Mesendoderm (in vitro differentiated cells): ENCODE measurements around the gene NAA15.

Experiments
- DNase-seq: peaks from one replicate; pipeline ENCODE4 v3.0.0; 2013
- H2AK5ac ChIP-seq: 2 replicates; pipeline ENCODE4 v1.6.1; 2013; ENCODE audit warnings: low read length, inconsistent platforms
- H2BK120ac ChIP-seq: 2 replicates; pipeline ENCODE4 v1.6.1; 2013; ENCODE audit warnings: low read depth, mild to moderate bottlenecking, low read length, moderate library complexity, mixed read lengths
- H2BK15ac ChIP-seq: replicated peaks from 2 replicates; pipeline ENCODE4 v1.6.1; 2013; ENCODE audit warnings: low read depth, mild to moderate bottlenecking, moderate library complexity
- H2BK5ac ChIP-seq: 2 replicates; pipeline ENCODE4 v1.6.1; 2013; ENCODE audit warnings: low read length, inconsistent platforms
- H3K18ac ChIP-seq: 2 replicates; pipeline ENCODE4 v1.6.1; 2013; ENCODE audit warnings: mild to moderate bottlenecking, low read length, mixed read lengths
- H3K23ac ChIP-seq: one replicate; pipeline ENCODE4 v1.6.1; 2013; ENCODE audit warnings: low read length
- H3K27ac ChIP-seq: 2 replicates; pipeline ENCODE4 v1.5.1; 2013; ENCODE audit warnings: low read depth, mild to moderate bottlenecking, inconsistent platforms, low read length, moderate library complexity
- H3K27me3 ChIP-seq: 2 replicates; pipeline ENCODE4 v1.6.1; 2013; ENCODE audit warnings: low read length, control low read depth, mild to moderate bottlenecking, inconsistent platforms; ENCODE audit not compliant: insufficient read depth, poor library complexity
- H3K36me3 ChIP-seq: 2 replicates; pipeline ENCODE4 v1.6.1; 2013; ENCODE audit warnings: low read length, inconsistent platforms; ENCODE audit not compliant: control insufficient read depth, insufficient read depth
- H3K4ac ChIP-seq: one replicate; pipeline ENCODE4 v1.6.1; 2013; ENCODE audit warnings: low read depth, mild to moderate bottlenecking, low read length, moderate library complexity
- H3K4me1 ChIP-seq: 2 replicates; pipeline ENCODE4 v1.6.1; 2013; ENCODE audit warnings: low read depth, low read length, inconsistent platforms; ENCODE audit not compliant: control insufficient read depth
- H3K4me2 ChIP-seq: 2 replicates; pipeline ENCODE4 v1.6.1; 2013; ENCODE audit warnings: low read length
- H3K4me3 ChIP-seq: 2 replicates; pipeline ENCODE4 v1.5.1; 2013; ENCODE audit warnings: mild to moderate bottlenecking, low read length
- H3K56ac ChIP-seq: one replicate; pipeline ENCODE4 v1.6.1; 2013; ENCODE audit warnings: low read length
- H3K79me1 ChIP-seq: 2 replicates; pipeline ENCODE4 v1.6.1; 2013; ENCODE audit warnings: low read length, inconsistent platforms
- H3K79me2 ChIP-seq: 2 replicates; pipeline ENCODE4 v1.6.1; 2013; ENCODE audit warnings: mild to moderate bottlenecking, low read length; ENCODE audit not compliant: control insufficient read depth, insufficient read depth
- H3K9ac ChIP-seq: 2 replicates; pipeline ENCODE4 v1.6.1; 2013; ENCODE audit warnings: low read length, inconsistent platforms
- H4K5ac ChIP-seq: one replicate; pipeline ENCODE4 v1.6.1; 2013; ENCODE audit warnings: low read length
- H4K8ac ChIP-seq: one replicate; pipeline ENCODE4 v1.6.1; 2013; ENCODE audit warnings: low read depth, mild to moderate bottlenecking, control low read depth, low read length, moderate library complexity
- WGBS: extraction: QIAGEN DNeasy Blood & Tissue Kit; methylation state at CpG from one replicate; pipeline ENCODE4 v1.1.7; 2013; ENCODE audit warnings: low lambda C conversion rate, missing lambda C conversion rate; ENCODE audit not compliant: insufficient coverage; ENCODE audit errors: extremely low coverage; 5-methylcytosine and 5-hydroxymethylcytosine counted together

The NAA15 gene

DNA sequence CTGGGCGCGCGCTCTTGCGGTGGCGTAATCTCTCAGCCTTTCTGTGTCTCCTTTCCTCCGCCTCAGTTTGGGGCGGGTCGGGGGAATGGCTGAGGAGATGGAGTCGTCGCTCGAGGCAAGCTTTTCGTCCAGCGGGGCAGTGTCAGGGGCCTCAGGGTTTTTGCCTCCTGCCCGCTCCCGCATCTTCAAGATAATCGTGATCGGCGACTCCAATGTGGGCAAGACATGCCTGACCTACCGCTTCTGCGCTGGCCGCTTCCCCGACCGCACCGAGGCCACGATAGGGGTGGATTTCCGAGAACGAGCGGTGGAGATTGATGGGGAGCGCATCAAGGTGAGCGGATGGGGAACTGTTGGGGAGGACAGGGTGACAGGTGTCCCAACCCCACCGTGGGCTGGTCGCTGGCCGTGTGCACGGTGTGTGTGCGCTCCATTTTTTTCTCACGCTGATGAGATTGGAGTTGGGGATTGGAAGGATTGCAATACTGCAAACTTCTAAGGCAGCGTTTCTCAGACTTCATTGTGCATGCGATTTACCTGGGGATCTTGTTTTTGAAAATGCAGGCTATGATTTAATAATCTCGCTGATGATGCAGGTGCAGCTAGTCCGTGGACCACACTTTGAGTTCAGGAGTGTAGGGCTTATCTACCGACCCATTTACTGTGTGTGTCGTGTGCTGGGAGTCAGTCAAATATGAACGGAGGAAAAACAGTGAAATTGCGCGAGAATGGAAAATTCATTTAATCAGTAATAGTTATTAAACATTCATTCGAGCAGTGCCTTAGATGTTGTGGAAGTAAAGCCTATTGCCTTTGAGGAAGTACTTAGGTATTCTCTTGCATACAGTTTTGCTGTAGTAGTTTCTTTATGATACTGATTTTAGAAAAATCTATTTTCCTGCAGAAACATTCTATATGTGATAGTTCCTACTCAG, 153.1 kb downstream of the NAA15 start, which contains the start of gene RAB33B:
TSS of gene RAB33B (plus strand) at position 11 of the 935 bp plus-strand sequence. CDS start at position 86, 75 bp downstream.
- peaks cover 4% of the 10 kb centered on the region for H3K4me1 ChIP-seq
- H2BK120ac ChIP-seq: no peak within 1 kb of the TSS
- H3K9ac ChIP-seq: peak within 1 kb of the TSS; percentile 92
- H3K27ac ChIP-seq: peak within 1 kb of the TSS; percentile 97
- H3K18ac ChIP-seq: peak within 1 kb of the TSS; percentile 28
- peaks cover 28% of the 10 kb centered on the region for H3K79me2 ChIP-seq
- no CpG with 5 or more reads among the region's 46 CpGs for WGBS
- peak within 1 kb of the TSS; percentile 91 for H3K4me3 ChIP-seq
- H3K4me2 ChIP-seq: peak within 1 kb of the TSS; percentile 96
- no peaks in the 10 kb centered on the region for H3K36me3 ChIP-seq
- H4K5ac ChIP-seq: no peak within 1 kb of the TSS
- H2BK15ac ChIP-seq: no peak within 1 kb of the TSS
- H3K4ac ChIP-seq: no peak within 1 kb of the TSS
- peak within 1 kb of the TSS; percentile 94 for H3K56ac ChIP-seq
- H3K23ac ChIP-seq: peak within 1 kb of the TSS; percentile 81
- H2BK5ac ChIP-seq: peak within 1 kb of the TSS; percentile 8
- no peak for DNase-seq
- peaks cover 9% of the 10 kb centered on the region for H3K79me1 ChIP-seq
- no peak within 1 kb of the TSS for H4K8ac ChIP-seq
- no peak within 1 kb of the TSS for H2AK5ac ChIP-seq
- no peaks in the 10 kb centered on the region for H3K27me3 ChIP-seq

DNA sequence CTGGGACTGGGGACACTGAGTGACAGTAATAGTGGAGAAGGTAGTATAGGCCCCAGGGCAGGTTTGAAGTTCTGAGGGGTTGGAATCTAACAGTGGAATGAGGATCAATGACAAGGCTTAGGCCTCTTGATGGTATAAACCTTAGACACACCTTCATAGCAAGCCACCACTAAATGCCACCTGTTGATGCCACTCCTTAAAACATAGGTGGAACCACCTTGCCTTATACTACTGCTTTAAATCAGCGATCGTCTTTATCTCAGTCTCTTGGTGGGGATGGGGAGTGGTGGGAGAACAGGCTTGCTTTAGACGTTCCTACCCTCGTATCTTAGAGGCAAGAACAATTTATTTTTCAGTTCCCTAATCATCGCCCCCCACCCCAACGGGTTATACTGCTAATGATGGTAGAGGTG, 153.8 kb downstream of the NAA15 start:
- peak; percentile 32 for DNase-seq
- no peak overlapping the region for H3K4ac ChIP-seq
- H3K79me2 ChIP-seq: peaks cover 30% of the 10 kb centered on the region
- no peak overlapping the region for H2AK5ac ChIP-seq
- no peak overlapping the region for H3K4me3 ChIP-seq
- no peak overlapping the region for H4K5ac ChIP-seq
- H3K9ac ChIP-seq: peak overlapping the region; percentile 92
- H3K4me2 ChIP-seq: peak overlapping the region; percentile 21
- H2BK5ac ChIP-seq: no peak overlapping the region
- H2BK120ac ChIP-seq: no peak overlapping the region
- no peak overlapping the region for H2BK15ac ChIP-seq
- no peaks in the 10 kb centered on the region for H3K27me3 ChIP-seq
- peaks cover 7% of the 10 kb centered on the region for H3K4me1 ChIP-seq
- H3K56ac ChIP-seq: peak overlapping the region; percentile 44
- H3K79me1 ChIP-seq: peaks cover 9% of the 10 kb centered on the region
- no peak overlapping the region for H4K8ac ChIP-seq
- no peak overlapping the region for H3K23ac ChIP-seq
- no CpG with 5 or more reads among the region's 6 CpGs for WGBS
- H3K27ac ChIP-seq: no peak overlapping the region
- H3K36me3 ChIP-seq: no peaks in the 10 kb centered on the region
- no peak overlapping the region for H3K18ac ChIP-seq

DNA sequence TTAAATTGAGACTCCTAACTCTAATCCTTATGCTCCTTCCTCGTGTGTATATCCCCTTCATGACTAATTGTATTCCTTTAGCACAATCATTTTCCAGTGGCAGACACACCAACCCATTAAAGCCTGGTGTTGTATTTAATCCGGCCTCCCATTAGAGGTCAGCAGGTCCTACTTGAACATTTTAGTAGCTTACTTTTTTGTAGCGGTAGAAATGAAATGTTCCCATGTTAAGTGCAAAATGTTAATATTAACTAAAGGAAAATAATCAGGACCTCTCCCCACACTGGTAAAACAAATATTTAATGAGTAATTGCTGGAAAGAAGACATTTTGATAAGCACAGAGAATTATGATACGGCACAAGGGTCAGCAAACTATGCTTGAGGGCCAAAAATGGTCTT, 156.0 kb downstream of the NAA15 start:
- H4K5ac ChIP-seq: no peak overlapping the region
- peaks cover 9% of the 10 kb centered on the region for H3K79me1 ChIP-seq
- H2BK5ac ChIP-seq: no peak overlapping the region
- H3K9ac ChIP-seq: no peak overlapping the region
- peaks cover 7% of the 10 kb centered on the region for H3K4me1 ChIP-seq
- DNase-seq: no peak
- H4K8ac ChIP-seq: no peak overlapping the region
- peaks cover 30% of the 10 kb centered on the region for H3K79me2 ChIP-seq
- no peak overlapping the region for H3K27ac ChIP-seq
- no peak overlapping the region for H3K4ac ChIP-seq
- no peak overlapping the region for H3K56ac ChIP-seq
- no peak overlapping the region for H3K18ac ChIP-seq
- H3K4me2 ChIP-seq: no peak overlapping the region
- H2BK15ac ChIP-seq: no peak overlapping the region
- WGBS: no CpG with 5 or more reads among the region's 4 CpGs
- no peak overlapping the region for H3K4me3 ChIP-seq
- H3K27me3 ChIP-seq: no peaks in the 10 kb centered on the region
- H2AK5ac ChIP-seq: no peak overlapping the region
- H2BK120ac ChIP-seq: no peak overlapping the region
- no peak overlapping the region for H3K23ac ChIP-seq
- H3K36me3 ChIP-seq: no peaks in the 10 kb centered on the region

DNA sequence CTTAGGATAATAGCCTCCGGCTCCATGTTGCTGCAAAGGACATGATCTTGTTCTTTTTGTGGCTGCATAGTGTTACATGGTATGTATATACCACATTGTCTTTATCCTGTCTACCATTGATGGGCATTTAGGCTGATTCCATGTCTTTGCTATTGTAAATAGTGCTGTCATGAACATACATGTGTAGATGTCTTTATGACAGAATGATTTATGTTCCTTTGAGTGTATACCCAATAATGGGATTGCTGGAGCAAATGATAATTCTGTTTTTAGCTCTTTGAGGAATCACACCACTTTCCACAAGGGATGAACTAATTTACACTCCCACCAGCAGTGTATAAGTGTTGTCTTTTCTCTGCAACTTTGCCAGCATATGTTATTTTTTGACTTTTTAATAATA, 157.2 kb downstream of the NAA15 start:
- no peak overlapping the region for H2BK120ac ChIP-seq
- H3K27ac ChIP-seq: no peak overlapping the region
- no peak overlapping the region for H3K9ac ChIP-seq
- no peak overlapping the region for H4K5ac ChIP-seq
- no peaks in the 10 kb centered on the region for H3K27me3 ChIP-seq
- H3K79me1 ChIP-seq: peaks cover 9% of the 10 kb centered on the region
- H2BK15ac ChIP-seq: no peak overlapping the region
- H3K18ac ChIP-seq: no peak overlapping the region
- peaks cover 31% of the 10 kb centered on the region for H3K79me2 ChIP-seq
- no peak for DNase-seq
- H3K4ac ChIP-seq: no peak overlapping the region
- H3K4me2 ChIP-seq: no peak overlapping the region
- WGBS: no CpG with 5 or more reads among the region's 1 CpG
- H4K8ac ChIP-seq: no peak overlapping the region
- no peak overlapping the region for H2AK5ac ChIP-seq
- peaks cover 7% of the 10 kb centered on the region for H3K4me1 ChIP-seq
- no peaks in the 10 kb centered on the region for H3K36me3 ChIP-seq
- no peak overlapping the region for H3K23ac ChIP-seq
- no peak overlapping the region for H2BK5ac ChIP-seq
- H3K4me3 ChIP-seq: no peak overlapping the region
- no peak overlapping the region for H3K56ac ChIP-seq

DNA sequence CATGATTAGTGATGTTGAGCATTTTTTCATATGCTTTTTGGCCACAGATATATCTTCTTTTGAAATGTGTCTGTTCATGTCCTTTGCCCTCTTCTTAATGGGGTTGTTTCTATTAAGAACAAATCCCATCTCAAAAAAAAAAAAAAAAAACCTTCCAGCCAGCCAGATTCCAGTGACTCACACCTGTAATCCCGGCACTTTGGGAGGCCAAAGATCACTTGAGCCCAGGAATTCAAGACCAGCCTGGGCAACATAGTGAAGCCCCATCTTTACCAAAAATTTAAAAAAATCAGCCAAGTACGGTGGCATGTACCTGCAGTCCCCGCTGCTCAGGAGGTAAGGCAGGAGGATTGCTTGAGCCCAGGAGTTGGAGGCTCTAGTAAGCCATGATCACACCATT, 157.7 kb downstream of the NAA15 start:
- Histone ChIP-seq H3K4me2 (no peak overlapping the region), H3K9ac (no peak overlapping the region), H4K5ac (no peak overlapping the region), H2BK5ac (no peak overlapping the region), H3K4me3 (no peak overlapping the region), H3K36me3 (no peaks in the 10 kb centered on the region), H3K27ac (no peak overlapping the region), H2BK120ac (no peak overlapping the region), H2AK5ac (no peak overlapping the region), H3K18ac (no peak overlapping the region), H4K8ac (no peak overlapping the region), H3K56ac (no peak overlapping the region), H3K27me3 (no peaks in the 10 kb centered on the region), H3K4ac (no peak overlapping the region), H2BK15ac (no peak overlapping the region), H3K79me1 (peaks cover 9% of the 10 kb centered on the region), H3K4me1 (peaks cover 7% of the 10 kb centered on the region), H3K23ac (no peak overlapping the region), H3K79me2 (peaks cover 32% of the 10 kb centered on the region)
- DNase-seq: peak; percentile 61
- no CpG with 5 or more reads among the region's 3 CpGs for WGBS
